HG02973 (cell line): ENCODE data around the gene PKP2.
"Not testable (repeated sequence)": the region's sequence is repeated elsewhere in the genome, so short reads cannot be mapped to it uniquely, and the experiment has no call there.

Experiments used
- ATAC-seq: cut with Tn5 transposase; IDR thresholded peaks from one replicate; pipeline ENCODE4 v1.9.1; 2021; ENCODE audit warnings: moderate library complexity; ENCODE audit not compliant: unreplicated experiment

The PKP2 gene

DNA sequence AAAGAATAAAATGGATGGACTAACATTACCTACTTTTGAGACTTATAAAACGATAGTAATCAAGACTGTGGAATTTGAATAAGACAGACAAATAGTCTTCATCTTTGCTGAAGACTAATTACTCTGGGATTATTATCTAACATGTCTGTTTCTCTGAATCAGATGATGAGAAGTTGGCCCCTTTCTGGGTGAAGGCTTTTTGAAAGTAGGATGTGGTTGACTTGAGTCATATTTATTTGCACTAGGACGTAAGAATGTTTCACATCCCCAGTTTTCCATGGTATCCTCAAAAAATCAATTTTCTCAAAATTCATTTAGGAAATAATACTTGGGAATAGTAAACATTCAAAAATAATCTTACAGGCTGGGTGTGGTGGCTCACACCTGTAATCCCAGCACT, 31.8 kb downstream of the PKP2 start:
- no peak for ATAC-seq

DNA sequence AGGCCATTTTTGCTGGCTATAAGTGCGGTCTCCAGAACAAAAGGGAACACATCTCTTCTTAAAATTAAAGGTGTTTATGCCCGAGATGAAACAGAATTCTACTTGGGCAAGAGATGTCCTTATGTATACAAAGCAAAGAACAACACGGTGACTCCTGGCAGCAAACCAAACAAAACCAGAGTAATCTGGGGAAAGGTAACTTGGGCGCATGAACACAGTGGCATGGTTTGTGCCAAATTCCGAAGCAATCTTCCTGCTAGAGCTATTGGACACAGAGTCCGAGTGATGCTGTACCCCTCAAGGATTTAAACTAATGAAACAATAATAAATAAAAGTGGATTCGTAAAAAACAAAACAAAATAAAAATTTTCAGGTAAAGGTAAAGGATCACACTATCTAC, 33.4 kb downstream of the PKP2 start:
- no peak for ATAC-seq

DNA sequence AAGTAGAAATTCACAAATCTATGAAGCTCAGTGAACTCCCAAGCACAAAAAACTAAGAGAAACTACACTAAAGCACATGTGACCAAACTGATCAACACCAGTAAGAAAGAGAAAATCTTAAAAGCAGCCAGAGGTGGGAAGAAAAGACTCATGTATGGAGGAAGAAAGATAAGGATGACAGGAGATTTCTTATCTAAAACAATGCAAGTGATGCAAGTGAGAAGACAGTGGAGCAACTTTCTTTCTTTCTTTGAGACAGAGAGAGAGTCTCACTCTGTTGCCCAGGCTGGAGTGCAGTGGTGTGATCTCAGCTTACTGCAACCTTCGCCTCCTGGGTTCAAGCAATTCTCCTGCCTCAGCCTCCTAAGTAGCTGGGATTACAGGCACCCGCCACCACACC, 34.9 kb downstream of the PKP2 start:
- not testable (repeated sequence) for ATAC-seq

DNA sequence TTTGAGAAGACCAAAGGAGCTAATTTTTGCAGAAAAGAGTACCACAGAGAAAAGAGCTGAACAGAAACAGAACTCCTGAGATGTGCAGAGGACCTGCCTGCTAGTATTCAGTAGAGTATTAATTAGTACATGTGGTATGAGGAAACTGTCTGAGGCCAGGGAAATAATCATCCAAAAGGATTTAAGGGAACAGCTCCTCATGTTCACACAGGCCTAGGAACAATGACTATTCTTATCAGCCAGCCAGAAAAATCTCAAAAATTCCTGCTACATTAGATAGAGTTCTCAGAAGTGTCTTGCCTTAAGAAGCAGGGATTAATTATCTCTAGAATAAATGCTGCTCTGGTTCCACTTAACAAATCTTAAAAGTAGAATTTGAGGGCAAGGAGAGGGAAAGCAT, 36.4 kb downstream of the PKP2 start:
- ATAC-seq = no peak

DNA sequence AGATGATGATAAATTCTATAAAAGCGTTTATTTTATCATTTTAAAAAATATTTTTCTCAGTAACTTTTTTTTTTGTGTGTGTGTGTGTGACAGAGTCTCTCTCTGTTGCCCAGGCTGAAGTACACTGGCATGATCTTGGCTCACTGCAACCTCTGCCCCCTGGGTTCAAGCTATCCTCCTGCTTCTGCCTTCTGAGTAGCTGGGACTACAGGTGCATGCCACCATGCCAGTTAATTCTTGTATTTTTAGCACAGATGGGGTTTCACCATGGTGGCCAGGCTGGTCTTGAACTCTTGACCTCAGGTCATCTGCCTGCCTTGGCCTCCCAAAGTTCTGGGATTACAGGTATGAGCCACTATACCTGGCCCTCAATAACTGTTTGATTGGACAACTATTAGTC, 37.2 kb downstream of the PKP2 start:
- no peak for ATAC-seq

DNA sequence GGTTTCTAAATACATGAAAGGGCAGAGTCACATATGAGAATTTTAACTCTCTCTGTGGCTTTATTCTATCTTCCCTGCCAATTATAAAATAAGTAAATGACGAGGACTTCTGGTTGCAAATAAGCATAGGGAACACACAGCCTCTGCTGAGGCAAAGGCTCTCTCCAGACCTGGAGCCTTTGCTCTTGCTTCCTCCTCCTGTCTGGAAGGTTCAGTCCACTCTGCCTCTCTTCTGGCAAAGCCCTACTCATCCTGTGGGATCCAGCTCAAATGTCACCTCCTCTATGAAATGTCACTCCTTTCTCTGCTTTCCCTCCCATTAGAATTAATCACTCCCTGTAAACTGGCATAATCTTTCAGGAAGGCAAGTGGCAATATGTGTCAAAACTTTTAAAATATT, 41.9 kb downstream of the PKP2 start:
- ATAC-seq = no peak

DNA sequence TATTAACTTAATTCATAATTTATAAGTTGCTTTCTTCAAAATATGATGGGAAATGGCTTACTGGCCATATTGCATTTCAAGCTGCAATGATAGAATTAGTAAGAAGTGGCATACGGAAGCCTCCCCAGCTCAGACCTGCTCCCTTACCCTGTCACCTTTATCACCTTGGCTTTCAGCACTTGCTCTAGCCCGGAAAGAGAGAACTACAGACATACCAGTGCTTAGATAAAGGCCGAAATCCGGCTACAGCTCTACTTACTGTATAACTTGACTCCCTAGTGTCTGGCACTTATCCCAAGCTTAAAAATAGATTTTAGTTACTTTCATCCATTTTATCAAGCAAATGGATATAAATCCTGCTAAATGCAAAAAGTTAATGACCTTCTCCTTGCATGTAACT, 42.5 kb downstream of the PKP2 start:
- ATAC-seq = no peak

DNA sequence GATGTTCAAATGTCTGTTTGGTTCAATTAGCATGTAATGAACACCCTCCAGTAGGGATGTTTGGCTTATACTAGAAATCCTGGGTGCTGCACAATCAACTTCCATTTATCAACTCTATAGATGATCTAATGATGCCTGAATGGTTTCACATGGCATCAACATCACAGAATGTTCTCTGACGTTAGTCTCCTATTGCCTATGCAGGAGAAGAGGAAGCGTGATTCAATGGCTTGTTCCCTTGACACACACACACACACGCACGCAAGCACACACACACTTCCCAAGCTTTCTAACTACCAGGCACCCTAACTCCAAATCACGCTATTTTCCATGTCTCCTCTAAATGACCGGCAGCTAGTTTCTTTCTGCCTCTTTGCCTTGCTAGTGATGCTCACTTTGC, 49.3 kb downstream of the PKP2 start:
- ATAC-seq = no peak

DNA sequence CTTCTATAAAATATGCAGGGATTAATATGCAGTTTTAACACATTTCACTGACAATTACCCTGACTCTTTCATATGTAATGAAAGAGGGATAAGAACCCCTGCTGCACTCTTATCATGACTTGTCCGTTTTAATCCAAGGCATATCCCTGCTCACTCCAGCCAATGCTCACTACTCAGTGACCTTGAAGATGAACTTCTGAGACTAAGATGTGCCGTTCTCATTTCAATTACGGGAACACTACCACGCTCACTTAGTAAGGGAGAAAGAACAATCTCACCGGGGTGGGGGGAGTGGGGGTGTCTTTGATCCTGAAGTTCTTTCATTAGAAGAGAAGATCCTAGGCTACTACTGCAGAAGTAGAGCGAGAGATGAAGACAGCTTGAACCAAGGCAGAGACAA, 50.5 kb downstream of the PKP2 start:
- no peak for ATAC-seq

DNA sequence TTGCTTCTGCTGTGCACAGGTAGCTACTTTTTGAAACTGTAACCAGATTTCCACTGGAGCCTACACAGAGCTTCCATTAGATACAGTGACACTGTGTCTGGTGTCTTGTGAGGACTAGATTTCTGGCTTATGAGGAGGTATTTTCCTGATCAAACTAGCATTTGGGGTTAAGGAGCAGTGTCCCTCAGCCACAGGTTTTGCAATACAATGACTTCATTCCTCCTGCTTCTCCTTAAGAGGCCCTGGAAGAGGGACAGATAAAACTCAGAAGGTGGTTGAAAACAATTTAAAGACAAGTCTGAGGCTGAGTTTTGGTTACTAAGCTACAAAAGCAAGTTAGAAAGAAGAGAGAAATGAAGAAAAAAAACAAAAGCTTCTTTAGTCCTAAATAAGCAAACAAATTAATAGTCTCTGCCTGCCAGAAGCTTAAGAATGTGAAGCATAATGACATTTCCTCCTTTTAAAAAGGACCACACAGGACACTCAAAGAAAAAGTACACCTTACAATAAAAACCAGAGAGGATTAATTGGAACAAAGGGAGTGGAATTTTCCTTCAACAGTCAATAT, 53.0 kb downstream of the PKP2 start:
- ATAC-seq = no peak

DNA sequence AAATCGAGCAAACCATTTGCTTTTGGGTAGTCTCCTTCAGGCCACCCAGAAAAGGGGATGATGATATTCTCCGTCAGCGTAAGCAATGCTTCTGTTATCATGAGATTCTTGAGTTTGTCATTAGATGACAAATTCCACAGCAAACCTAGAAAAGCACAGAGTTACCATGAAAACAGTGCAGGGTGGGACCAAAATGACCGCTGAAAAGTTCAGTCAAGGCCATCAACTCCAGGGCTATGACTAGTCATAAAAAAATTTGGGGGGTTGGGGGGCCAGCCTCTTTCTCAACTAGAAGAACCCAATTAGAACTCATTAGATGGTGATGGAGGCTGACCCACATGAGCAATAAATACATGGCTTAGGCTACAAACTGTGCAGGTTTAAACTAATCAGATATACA, 55.5 kb downstream of the PKP2 start:
- no peak for ATAC-seq

DNA sequence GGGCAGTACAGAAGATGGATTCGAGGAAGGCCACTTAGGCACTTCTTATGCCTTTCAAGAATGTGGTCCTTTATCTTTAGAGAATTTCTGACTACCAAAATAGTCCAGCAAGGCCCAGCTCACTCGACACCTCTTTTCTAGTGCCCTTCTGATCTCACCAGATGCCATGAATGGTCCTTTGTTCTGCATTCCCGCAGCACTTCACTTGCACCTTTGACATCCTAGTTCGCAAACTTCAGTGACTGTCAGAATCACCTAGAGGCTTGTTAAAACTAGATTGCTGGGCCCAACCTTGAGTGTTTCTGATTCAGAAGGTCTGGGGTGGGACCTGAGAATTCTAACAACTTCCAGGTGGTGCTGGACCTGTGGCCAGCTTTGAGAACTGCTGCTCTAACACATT, 56.7 kb downstream of the PKP2 start:
- no peak for ATAC-seq

DNA sequence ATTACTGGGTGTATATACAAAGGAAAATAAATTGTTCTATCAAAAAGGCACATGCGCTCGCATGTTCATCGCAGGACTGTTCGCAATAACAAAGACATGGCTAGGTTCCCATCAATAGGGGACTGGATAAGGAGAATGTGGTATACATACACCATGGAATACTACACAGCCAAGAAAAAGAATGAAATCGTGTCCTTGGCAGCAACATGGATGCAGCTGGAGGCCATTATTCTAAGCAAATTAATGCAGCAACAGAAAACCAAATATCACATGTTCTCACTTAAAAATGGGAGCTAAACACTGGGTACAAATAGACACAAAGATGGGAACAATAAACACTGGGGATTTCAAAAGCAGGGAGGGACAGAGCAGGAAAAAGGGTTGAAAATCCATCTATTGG, 58.6 kb downstream of the PKP2 start:
- ATAC-seq = no peak

DNA sequence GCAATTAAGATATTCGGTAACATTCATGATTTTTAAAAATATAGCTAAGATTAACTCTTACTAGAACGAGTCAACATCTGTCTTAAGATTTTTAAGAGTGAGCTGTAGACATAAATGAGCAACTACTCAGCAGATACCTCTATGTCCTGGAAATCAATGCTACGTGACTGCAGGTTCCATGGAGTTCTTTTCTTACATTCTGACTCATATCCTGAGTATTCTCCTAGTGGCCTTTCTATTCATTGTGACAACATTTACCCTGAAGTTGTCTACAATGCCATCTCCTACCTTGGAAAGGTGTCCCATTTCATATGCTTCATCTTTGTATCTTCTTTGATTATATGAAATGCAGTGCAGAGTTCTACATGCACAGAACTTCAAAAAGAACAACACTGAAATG, 59.9 kb downstream of the PKP2 start:
- ATAC-seq = no peak

DNA sequence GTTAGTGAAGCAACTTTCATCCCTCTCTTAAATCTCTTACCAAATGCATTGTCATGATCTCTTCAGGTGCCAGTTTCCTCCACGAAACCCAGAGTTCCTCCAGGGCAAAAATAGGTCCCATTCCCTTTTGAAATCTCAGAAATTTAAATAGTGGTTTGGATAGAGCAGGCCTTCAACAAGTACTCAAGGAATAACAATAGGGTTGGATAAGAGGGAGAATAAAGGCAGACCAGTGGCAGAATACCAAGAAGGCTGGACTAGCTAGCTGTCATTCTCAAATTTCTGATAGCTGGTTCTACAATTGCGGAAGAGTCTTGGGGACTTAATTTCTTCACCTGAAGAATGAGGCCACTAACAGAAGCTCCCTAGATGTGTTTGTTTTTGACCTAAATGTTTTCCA, 62.5 kb downstream of the PKP2 start:
- ATAC-seq = no peak

DNA sequence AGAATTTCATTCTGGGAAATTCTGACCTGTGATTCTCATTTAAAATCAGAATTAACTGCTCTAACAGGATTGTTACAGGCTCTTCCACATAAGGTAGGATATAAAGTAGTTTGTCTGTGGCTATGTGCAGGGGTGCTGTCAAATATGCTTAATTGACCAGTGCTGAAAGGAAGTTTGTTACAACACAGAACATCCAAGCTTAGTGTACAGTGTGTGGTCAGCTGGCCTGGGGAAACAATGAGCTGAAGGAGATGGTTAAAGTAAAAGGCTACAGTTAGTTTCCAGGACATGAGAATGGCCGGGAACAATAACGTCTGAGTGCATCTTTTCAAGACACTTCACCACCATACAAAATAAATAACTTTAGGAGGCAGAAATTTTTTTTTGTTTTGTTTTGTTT, 68.0 kb downstream of the PKP2 start:
- no peak for ATAC-seq

DNA sequence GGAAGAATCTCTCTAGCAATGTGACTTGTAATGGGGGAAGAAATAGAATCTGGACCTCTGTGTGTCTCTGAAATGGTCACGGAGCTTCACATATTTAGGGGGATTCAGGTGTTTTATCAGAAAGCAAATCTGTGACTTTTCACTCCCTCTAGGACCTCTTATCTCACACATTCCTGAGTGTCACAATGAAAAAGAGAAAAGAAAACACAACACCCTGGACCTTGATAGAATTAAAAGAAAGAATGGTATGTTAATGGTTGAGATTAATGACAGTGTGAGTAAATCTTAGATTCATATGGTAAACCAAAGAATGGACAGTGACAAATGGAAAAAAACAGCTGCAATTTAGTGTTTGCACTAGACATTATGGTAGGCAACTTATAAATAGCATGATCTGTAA, 68.5 kb downstream of the PKP2 start:
- ATAC-seq = no peak

DNA sequence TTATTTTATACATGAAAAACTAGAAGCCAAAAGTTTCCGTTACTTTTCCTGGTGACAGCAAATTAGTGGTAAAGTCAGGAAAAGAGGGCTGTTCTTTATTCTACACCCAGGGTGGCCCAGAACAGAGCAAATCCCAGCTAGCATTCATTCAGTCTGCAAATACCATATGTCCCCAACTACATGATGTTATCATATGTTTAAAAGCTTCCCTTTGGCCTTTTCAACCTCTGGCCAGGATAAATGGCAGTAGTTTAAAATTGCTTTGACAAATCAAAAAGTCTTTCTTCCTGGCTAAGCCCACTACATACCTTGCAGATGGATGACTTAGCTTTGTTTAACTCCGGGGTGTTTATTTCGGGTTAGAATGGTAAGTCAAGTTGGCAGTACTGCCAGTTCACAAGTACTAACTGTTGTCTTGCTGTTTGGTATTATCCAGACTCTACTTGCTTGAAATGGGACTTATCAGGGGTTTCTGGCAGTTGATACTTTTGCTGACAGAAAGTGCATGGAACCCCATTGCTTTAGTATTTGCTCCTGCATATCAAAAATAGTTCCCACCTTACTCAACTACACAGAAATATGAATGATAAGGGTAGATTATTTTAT, 69.7 kb downstream of the PKP2 start:
- ATAC-seq = no peak

DNA sequence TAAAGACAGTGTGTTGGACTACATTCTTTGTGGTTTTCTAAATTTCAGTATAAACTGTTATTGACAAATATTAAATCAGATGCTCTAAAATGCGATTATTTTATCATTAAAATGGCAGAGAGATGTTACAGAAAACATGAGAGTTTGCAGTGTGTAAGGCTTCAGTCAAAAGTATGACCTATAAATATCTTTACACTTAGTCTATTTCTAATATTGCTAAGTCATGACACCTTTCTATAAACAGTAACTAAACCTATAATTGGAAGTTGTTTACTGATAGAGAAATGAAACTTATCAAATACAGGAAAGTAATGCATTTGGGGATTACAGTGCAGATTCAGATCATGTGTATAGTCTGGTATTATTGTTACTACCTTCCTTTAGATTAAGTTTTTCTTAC, 72.0 kb downstream of the PKP2 start:
- no peak for ATAC-seq

DNA sequence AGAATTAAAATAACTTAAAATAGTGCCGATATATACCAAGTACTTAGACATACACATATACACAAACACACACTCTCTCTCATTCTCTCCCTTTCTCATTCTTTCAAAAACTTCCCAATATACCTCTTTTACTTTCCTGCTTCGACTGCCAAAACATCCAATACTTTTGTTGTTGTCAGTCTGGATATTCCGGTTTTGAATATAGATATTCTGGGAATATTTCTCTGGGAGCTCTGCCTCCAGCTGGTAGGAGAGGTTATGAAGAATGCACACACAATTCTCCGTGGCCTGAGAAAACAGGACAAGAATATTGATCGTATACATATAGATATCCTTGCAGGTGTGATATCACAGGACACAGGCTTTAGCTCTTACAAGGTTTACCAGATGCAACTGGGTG, 74.2 kb downstream of the PKP2 start:
- no peak for ATAC-seq

DNA sequence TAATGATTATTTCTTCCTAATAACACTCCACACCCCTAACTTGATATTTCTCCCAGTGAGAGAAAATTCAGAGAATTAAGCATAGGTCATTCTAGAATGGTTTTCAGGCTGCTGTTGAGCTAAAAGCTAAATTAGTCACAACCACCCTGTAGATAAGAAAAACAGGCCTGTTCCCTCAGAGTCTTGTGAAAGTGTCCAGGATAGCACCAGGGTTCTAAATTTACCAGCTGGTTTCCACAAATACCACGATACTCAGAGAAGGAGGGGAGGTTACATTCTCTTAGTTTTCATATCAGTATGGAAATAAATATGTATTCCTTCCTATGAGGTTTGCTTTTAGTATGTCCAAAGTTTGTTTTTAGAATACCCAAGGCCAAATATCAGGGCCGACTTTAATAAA, 74.9 kb downstream of the PKP2 start:
- ATAC-seq = no peak

DNA sequence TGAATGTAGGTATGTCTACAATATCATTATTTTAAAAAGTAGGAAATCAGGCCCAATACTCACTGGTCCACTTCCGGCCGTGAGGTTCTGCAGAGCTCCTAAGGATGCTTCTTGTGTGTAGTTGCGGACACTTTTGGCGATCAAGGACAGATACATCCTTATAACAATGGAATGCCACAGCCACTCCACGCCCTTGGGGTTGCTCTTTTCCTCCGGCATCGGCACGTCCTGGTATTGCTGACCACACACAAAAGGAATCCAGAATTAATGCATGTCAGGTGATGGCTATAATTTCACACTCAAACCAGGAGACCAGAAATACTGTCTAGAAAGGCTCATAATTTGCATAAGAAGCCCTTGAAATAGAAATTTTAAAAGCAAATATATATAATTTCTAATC, 75.3 kb downstream of the PKP2 start:
- no peak for ATAC-seq

DNA sequence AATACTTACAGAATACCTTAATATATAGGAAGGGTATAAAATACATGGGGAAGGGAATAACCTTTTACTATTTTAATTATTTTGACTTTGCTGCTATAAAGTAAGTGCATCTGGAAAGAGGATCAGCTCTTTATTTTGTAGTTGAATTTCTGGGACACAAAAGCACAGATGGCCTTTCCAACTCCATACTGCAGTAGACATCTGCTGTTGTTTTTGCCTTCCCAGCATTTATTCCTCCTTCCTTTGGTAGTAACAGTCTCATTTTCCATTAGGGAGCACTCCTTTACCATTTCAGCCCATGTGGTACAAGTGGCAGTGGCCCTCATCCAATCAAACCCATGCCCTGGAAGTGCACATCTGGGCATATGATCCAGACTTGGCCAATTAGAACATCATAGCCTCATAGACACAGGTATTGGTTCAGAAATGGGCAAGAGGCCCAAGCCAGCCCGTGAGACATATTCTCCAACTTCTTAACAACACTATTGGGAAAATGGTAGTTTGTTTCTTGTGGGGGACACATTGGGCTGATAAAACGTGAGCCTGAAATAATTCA, 76.1 kb downstream of the PKP2 start:
- no peak for ATAC-seq
